Right lobe of liver (tissue), 4 donors: Measurements from ENCODE around the gene MPDZ.

Experiments used
- CTCF ChIP-seq, 4 donors: fragments of 200-600 bp in 3 of 4; fragments of 450-650 bp in 1 of 4; IDR thresholded peaks; one replicate each; pipeline versions ENCODE4 v1.5.1 to v1.8.0; 2016 to 2022; ENCODE audit warnings: antibody characterized with exemption in 4 of 4, mild to moderate bottlenecking in 2 of 4
- POLR2A ChIP-seq: fragments of 450-650 bp; IDR thresholded peaks from one replicate; pipeline ENCODE4 v1.6.1; 2017; ENCODE audit warnings: antibody characterized with exemption, mild to moderate bottlenecking
- donor health status: DM: no; HTN: no; CAD: no.
- donor health status: DM: no; HTN: no; CAD: no.
- donor health status: DM: no; HTN: yes; CAD: no.

DNA sequence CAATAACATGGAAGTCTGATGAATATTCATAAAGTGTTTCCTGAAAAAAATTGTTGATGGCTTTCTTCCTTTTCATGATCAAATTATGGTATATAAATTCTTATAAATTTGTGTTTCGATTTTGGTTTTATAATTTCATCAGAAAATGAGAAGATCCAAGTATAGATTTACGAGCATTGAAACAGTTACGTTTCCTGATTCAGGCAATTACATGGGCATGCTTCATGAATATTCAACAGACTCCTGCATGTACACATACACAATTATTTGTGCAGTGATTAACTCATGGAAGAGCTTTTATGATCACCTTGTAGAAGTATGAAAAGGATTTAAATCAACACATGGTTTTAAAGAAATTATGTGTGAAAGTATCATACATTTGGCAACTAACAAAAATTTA is 136.7 kb downstream of the MPDZ start:
- TF ChIP-seq CTCF (IDR thresholded peaks at IDR 0.05), result no peak
- TF ChIP-seq POLR2A, result no peak
